Kidney epithelial cell (primary cell): ENCODE measurements around the gene PDE11A. TPM values are rescaled to one million over a fixed set of nuclear protein-coding genes. Genes with fewer than 3 reads are reported as not detected.

Experiments used
- DNase-seq: peaks from one replicate; pipeline ENCODE4 v3.0.0-alpha.2; 2010; ENCODE audit warnings: low read depth
- H3K27me3 ChIP-seq: 2 replicates; pipeline ENCODE4 v1.6.0; 2011; ENCODE audit warnings: low read length; ENCODE audit not compliant: control insufficient read depth, insufficient read depth
- H3K36me3 ChIP-seq: 2 replicates; pipeline ENCODE4 v1.5.1; 2011; ENCODE audit warnings: low read length; ENCODE audit not compliant: control insufficient read depth, insufficient read depth
- H3K4me3 ChIP-seq: 2 replicates; pipeline ENCODE4 v1.5.1; 2011; ENCODE audit warnings: low read depth, mild to moderate bottlenecking, control low read depth, low read length
- CTCF ChIP-seq: IDR thresholded peaks from 2 replicates; pipeline ENCODE4 v1.5.1; 2011; ENCODE audit warnings: mild to moderate bottlenecking, moderate library complexity, low read length, control low read depth, inconsistent platforms; ENCODE audit not compliant: insufficient read depth, poor library complexity, severe bottlenecking
- total RNA-seq: library from RNA; depleted of rRNA; stranded (reverse); fragments of >200 nt; gene quantifications from 2 replicates; pipeline ENCODE4 v1.2.3, GENCODE V29; 2015

The PDE11A gene
- total RNA-seq, 1 donor from 2014 or later = 0.13 TPM

- Histone ChIP-seq H3K4me3 (no peak overlapping the region), H3K27me3 (no peaks in the 10 kb centered on the region), H3K36me3 (no peaks in the 10 kb centered on the region)
- no peak for TF ChIP-seq CTCF
- no peak for DNase-seq
These were observed 56.0 kb downstream of the PDE11A start for GRCh38 chr2:178016612-178017011.

DNA sequence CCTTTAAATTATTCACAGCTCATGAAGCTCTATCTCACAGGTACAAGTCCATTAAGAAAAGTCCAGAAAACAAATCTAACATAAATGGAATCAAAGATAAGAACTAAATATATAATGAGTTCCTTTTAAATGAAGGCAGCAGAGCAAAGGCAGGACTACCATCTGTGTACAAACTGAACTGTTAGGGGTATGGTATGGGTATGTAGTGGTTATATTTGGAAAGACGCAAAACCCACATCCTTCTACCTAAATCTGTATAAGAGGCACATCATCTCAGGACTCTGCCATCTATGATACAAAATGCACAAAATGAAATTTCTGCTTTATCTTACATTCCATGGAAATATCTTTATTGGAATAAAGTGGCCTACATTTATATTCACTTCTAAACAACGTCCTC, 59.9 kb downstream of the PDE11A start:
- H3K36me3 ChIP-seq = no peaks in the 10 kb centered on the region
- TF ChIP-seq CTCF = no peak
- H3K4me3 ChIP-seq = no peak overlapping the region
- DNase-seq = no peak
- no peaks in the 10 kb centered on the region for H3K27me3 ChIP-seq

DNA sequence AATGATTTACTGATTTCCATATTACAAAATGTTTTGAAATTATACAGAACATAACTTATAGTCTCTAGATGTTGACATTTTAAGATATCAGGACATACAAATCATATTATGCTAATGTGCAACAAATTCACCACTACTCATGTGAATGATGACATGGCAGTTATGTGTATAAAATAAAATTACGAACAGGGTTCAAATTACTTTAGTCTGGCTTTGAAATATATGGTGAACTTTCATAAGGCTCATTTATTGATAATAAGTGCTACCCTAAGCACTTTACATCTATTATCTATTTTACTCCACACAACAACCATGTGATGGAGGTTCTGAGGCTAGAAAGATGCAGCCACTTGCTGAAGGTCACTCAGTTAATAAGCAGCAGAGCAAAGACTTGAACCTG, 62.8 kb downstream of the PDE11A start:
- Histone ChIP-seq H3K4me3 (no peak overlapping the region), H3K36me3 (no peaks in the 10 kb centered on the region), H3K27me3 (no peaks in the 10 kb centered on the region)
- no peak for TF ChIP-seq CTCF
- DNase-seq = no peak

DNA sequence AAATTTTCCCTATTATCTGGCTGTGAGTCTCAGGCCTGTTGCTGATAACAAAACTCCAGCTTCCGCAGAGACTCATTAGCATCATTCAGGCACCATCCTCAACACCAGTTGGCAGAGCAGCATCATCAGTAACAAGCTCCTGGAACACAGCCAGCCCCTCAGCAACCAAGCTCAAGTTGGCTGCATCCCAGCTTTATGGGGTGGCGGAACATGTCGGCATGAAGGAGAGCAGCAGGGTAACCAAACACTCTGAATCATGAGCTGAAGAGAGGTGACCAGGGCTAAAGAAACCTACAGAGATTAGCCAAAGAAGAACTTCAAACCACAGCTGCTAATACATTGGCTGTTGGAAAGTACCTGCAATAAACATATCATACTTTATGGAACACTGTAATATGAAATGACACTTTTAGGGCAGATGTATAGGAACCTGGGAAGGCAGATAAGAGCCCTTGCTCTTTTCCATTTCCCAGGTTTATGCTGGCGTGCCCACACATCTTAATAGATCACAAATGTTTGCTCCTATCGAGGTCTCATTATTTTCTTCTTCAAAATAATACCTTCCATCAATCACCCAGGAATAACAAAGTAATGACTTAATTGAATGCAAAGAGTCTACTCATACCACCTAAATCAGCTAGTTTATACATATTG, 63.8 kb downstream of the PDE11A start:
- H3K27me3 ChIP-seq = no peaks in the 10 kb centered on the region
- no peak overlapping the region for H3K4me3 ChIP-seq
- no peaks in the 10 kb centered on the region for H3K36me3 ChIP-seq
- no peak for DNase-seq
- no peak for TF ChIP-seq CTCF

- Histone ChIP-seq H3K27me3 (no peaks in the 10 kb centered on the region), H3K4me3 (no peak overlapping the region), H3K36me3 (no peaks in the 10 kb centered on the region)
- no peak for TF ChIP-seq CTCF
- DNase-seq = no peak
These were observed 65.9 kb downstream of the PDE11A start for GRCh38 chr2:178006710-178007109.

GRCh38 chr2:178005756-178006155, 66.8 kb downstream of the PDE11A start:
- TF ChIP-seq CTCF = no peak
- H3K27me3 ChIP-seq = no peaks in the 10 kb centered on the region
- no peak for DNase-seq
- no peak overlapping the region for H3K4me3 ChIP-seq
- H3K36me3 ChIP-seq = no peaks in the 10 kb centered on the region
